Kidney capillary endothelial cell (primary cell): ENCODE measurements around the gene KIF13A.
"Not testable (repeated sequence)": the region's sequence is repeated elsewhere in the genome, so short reads cannot be mapped to it uniquely, and the experiment has no call there.

Source experiments
- DNase-seq: peaks from one replicate; pipeline ENCODE4 v3.0.0-alpha.2; 2018; ENCODE audit warnings: low spot score

Gene KIF13A

DNA sequence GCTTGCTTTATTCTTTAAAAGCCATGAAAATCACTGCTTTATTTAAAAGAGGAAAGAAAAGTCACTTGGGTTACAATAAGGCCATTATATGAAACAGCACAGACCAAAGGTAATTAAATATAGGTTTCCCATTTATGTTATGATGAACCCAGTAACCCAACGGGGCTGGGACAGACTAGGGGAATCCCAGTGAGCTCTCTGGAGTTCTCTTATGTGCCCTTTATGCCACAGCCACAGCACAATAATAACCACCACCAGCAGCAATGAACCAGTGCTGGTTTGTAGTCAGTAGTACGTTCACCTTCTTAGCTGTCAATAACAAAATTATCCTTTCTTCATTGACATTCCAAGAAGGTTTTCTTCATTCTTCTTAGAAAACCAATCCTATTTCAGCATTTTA is 87.4 kb downstream of the KIF13A start:
- no peak for DNase-seq

DNA sequence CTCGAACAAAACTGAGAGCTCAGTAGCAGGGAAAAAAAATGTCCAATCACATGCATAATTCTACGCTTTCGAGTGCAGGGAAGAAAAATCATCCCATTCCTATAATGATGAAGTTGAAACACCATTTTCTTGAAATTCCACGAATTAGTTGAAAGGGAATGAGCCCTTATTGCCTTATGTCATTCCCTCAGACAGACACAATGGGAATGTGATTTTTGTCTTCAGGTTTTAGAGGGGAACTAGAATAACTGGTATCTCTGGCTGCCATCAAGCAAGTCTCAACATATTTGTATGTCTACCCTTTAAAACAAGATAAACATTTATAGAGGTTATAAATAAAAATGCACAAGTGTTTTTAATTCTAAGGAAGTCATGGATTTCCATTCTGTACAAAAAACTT is 87.9 kb downstream of the KIF13A start:
- no peak for DNase-seq

DNA sequence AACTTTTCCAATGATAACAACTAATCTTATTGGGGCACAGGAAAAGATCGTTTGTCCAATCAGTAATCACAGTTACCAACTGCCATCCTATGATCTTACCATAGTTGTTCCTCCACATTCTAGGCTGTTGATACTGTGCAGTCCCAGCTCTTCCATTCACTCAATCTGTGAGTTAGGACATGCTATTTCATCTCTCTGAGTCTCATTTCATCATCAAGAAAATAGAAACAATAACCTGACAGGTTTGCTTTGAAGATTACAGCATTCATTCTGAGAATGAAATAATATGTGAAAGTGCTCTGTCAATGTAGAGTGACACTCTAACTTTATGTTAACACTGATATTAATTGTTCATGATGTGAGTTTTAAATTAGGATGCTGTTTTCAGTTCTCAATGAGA is 89.8 kb downstream of the KIF13A start:
- DNase-seq: no peak

DNA sequence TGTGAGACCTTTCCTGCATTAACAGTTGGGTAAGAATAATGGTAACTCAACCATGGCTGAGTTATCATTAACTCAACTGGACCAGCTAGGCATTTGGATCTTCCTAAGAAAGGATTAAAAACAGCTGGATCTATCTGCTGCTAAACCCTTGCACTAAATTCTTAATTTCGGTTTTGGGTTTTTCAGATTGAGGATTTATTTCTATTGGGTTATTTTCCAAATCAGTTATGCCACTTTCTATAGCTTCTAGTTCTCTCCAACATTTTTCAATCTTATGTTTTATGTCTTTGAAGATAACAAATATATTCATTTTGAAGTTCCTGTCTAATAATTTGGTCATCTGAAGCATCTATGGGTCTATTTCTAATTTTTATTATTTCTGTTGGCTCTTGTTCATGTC is 92.5 kb downstream of the KIF13A start:
- DNase-seq: no peak

DNA sequence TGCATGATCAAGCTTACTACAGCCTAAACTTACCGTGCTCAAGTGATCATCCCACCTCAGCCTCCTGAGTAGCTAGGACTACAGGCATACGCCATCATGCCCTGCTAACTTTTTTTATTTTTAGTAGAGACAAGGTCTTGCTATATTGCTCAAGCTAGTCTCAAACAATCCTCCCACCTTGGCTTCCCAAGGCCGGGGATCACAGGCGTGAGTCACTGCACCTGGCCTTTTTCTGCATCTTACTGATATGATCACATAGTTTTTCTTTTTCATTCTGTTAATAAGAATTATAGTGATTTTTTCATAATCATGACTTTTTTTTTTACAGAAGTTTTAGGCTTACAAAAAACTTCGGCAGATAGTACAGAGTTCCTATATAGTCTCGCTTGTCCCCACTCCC is 93.2 kb downstream of the KIF13A start:
- DNase-seq: no peak

GRCh38 chr6:17892097-17892686 is 95.2 kb downstream of the KIF13A start:
- DNase-seq: no peak

- DNase-seq: no peak
Observed at GRCh38 chr6:17890309-17890708, 97.1 kb downstream of the KIF13A start.

- not testable (repeated sequence) for DNase-seq
Observed at GRCh38 chr6:17889777-17890176, 97.7 kb downstream of the KIF13A start.

GRCh38 chr6:17886891-17887290 is 100.5 kb downstream of the KIF13A start:
- DNase-seq: no peak

DNA sequence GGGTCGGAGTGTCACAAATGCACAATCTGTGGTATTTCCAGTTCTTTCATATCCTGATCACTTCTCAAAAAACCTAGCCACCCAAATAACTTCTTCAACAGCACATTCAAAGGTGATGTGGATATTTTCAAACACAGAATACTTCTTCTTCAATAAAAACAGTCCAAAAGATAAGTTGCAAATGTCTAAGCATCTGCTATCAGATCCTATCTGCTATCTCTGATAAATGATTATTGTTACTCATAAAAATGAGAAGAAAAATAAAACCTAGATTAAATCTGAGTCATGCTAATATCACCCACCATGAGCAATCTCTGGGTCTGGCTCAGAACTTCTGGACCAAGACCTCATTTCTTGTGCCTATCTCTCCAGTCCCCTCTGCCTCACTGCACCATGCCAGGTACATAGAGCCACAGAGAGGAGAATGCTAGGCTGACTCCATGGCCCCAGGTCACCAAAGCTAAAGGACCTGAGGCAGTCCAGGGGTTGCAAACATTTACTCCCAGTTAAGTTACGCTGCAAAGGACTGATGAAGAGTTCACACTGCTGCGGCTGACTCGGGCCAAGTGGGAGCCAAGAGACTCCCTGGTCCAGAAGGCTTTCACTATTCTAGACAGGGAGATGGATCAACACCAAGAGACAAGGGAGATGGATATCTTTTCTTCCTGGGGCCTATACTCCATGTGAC is 101.4 kb downstream of the KIF13A start:
- DNase-seq: no peak

DNA sequence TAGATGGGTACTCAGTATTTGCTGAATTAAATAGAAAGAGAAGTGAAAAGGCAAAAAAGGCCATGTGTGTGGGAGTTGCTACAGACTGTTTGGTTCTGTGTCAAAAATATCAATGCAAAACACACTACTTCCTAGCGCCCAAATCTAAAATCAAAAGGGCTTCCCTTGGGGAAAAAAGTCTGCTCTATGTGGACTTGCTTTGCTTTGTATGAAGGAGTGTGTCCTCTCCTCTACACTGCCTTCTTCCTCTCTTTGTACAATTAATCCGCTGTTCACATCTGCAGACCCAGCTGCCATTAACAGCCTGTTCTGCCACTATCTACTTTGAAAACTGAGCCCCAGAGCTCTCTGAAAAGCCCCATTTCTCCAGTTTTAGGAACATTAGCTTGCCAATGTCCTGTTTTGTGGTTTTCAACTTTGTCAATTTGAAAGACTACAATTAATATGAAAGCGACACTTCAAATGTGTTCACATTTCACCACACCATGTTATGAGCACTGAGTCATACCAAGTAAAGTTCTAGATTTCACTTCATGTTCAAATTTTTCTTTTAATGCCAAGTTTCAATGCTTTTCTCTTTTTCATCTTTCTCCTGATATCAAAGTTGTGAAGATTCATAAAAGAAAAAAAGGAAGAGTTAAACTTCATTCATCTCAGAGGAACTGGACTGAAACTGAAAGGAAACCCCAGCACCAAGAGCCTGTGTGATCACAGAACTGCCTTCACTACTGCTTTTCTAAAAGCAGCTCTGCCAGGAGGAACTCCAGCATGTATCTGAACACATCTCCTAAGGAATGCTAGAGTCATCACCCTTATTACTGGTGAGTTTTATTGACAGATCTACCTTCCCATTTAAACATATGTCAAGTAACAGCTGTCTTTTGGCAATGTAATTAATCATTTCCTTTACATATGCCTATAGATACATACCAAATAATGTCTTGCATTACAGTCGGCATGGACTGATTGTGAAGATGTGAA is 102.6 kb downstream of the KIF13A start:
- no peak for DNase-seq

DNA sequence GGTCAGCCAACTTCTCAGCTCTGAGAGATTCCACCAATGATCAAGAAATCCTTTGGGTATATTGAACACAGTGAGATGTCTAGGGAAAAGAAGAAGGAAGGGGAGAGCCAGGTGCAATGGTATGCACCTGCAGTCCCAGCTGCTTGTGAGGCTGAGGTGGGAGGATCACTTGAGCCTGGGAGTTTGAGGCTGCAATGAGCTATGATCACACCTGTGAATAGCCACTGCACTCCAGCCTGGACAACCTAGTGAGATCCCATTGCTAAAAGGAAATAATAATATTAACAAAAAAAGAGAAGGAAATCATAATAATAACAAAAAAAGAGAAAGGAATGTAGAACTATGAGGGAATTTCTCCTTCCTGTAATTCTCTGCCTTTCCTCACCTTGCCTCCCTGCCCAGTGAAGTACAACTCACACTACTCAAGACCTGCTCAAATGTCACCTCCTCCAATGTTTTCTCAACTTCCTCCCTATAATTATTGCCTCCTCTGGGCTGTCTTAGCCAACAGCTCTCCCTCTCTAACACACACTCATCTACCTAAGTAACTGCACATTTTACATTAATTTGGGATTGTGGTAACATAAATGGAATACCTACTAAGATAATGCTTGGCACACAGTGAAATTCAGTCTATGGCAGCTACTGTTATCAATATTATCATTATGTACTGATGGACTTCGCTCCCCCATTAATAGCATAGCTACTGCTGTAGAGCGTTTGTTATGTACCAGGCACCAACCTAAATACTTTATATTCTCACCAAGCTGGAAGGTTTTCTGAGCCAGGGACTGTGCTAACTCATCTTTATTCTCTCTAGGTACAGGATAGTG is 103.6 kb downstream of the KIF13A start:
- DNase-seq: no peak

DNA sequence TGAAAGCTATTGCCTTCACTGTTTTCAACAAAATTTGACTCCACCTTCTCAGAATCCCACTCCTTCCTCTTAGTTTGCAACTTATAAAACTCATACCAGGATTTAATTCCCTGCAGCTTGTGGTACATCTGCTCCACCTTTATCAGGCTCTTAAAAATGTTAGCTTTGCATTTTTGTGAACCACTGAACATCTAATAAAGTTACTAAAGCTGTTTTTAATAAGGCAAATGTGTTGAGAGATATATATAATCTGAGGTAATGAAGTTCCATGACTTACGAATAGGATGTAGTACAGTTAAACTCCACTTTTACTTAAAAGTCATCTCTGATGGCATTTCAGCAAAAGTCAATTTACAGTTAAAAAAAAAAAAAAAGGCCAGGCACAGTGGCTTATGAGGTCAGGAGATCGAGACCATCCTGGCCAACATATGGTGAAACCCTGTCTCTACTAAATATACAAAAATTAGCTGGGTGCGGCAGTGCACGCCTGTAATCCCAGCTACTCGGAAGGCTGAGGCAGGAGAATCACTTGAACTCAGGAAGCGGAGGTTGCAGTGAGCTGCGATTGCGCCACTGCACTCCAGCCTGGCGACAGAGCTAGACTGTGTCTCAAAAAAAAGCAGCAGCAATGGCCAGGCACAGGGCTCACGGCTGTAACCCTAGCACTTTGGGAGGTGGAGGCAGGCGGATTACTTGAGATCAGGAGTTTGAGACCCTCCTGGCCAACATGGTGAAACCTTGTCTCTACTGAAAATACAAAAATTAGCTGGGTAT is 106.2 kb downstream of the KIF13A start:
- DNase-seq: no peak

- no peak for DNase-seq
Observed at GRCh38 chr6:17879184-17879583, 108.3 kb downstream of the KIF13A start.

- DNase-seq: no peak
Observed at GRCh38 chr6:17878734-17879133, 108.7 kb downstream of the KIF13A start.

GRCh38 chr6:17877895-17878440 is 109.5 kb downstream of the KIF13A start:
- no peak for DNase-seq

DNA sequence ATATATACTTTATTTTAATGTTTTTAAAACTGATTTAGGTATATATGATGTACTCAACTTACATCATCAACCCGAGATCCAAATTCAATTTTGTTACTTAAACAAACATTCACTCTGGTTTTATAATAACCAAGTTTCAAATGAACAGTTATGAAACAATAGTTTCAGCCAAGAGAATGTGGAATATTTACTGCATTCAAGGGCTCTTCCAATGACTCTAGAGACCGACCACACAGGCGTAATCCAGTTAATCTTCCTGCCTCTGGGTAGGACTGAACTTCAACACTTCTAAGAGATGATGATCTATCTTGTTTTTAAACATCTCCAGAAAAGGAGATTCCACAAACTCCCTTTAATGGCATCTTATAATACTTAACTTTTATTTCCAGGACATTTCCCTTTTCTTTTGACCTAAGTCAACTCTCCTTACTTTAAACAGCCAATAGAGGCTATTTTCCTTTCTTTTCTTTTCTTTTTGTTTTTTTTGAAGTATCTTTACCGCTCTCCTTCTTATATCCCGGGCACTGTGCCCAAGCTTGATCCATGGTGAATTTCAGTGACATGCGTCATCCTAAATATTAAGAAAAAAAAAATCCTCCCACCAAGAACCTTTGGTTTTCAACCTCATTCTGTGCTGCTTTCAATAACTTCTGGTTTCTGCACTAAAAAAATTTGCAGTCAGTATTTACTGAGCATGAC is 110.1 kb downstream of the KIF13A start:
- no peak for DNase-seq

DNA sequence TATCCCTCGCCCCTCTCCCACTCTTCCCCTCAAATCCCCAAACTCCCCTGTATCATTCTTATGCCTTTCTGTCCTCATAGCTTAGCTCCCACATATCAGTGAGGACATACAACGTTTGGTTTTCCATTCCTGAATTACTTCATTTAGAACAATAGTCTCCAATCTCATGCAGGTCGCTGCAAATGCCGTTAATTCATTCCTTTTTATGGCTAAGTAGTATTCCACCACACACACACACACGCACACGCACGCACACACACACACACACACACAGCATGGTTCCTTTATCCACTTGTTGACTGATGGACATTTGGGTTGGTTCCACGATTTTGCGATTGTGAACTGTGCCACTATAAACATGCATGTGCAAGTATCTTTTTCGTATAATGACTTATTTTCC is 112.7 kb downstream of the KIF13A start:
- no peak for DNase-seq

DNA sequence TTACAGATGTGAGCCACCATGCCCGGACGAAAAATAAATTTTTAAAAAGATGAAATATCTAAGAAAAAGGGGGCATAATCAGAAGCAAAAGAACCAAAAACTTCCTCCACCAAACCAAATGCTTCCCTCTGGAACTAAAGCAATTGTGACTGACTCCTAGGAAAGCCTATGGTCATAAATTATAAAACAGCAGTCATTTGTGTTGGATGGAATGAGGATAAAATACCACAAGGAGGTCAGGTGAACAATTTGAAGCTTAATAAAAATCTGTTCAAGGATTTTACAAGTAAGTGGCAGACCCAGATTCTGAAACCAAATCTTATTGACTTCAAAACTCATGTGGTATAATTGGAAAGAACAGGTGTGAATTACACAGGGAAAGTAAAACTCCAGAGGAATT is 114.5 kb downstream of the KIF13A start:
- no peak for DNase-seq

DNA sequence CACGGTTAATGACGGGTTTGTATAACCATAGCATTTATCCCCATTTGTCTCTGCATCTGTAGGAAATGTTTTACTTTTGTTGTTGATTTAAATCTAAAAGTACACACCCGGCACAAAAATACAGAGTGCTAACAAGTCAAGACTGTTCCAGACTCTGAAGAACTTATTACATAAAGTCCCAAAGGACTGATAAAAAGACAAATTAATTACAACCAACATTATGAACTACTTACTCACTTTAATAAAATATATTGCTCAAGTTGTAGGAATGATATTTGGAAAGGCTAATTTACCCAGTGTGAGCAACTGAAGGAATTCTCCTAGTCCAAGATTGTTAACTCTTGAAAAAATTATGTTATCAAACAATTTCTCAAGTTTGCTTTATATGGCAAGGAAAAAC is 115.6 kb downstream of the KIF13A start:
- DNase-seq: no peak

- no peak for DNase-seq
Observed at GRCh38 chr6:17871189-17871519, 116.3 kb downstream of the KIF13A start.
